GM18951 (cell line): ENCODE data around the gene GGA1.

ENCODE experiments used
- POLR2A ChIP-seq: IDR thresholded peaks from 4 replicates; pipeline ENCODE4 v1.6.1; 2011; ENCODE audit warnings: mild to moderate bottlenecking; ENCODE audit not compliant: insufficient read length, insufficient read depth; ENCODE audit errors: extremely low read depth
- in situ Hi-C: fragments of 300-500 bp; cut with MboI; formaldehyde crosslinking; loops from one replicate; pipeline ENCODE4 v1.12.0; 2022; ENCODE audit warnings: low sequenced_read_pairs, mixed read lengths, inconsistent platforms; ENCODE audit not compliant: unreplicated experiment

Gene GGA1

DNA sequence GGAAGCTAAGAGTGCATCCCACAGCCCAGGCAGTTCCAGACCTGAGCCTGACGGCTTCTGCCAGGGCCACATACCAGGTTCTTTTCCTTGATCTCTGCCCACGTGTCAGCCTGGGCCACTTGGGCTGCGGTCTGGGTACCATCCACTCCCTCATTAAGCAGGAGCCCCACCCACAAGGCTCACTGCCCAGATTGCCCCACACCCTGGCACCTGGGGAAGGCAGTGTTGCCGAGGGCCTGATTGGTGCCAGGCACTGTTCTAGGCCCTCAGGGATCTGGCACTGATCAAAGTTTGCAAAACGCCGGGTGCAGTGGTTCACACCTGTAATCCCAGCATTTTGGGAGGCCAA, 15.4 kb downstream of the GGA1 start:
- in situ Hi-C loops = no loop called here
- no peak for TF ChIP-seq POLR2A

DNA sequence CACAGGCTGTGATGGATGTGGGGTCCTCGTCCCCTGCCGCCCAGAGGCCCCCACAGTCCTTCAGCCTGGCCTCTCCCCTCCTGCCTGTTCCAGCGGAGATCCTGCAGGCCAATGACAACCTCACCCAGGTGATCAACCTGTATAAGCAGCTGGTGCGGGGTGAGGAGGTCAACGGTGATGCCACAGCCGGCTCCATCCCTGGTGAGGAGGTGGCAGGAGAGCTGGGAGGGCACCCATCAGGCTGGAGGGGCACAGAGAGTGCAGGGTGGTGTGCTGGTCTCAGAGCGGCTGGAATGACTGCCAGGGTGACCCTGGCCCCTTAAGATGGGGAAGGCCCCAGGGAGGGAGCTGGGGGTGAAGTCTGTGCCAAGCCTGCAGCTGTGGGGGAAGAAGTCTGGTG, 16.2 kb downstream of the GGA1 start:
- in situ Hi-C loops = no loop called here
- TF ChIP-seq POLR2A = no peak

GRCh38 chr22:37625737-37626136, 17.1 kb downstream of the GGA1 start:
- no peak for TF ChIP-seq POLR2A
- in situ Hi-C loops = no loop called here

DNA sequence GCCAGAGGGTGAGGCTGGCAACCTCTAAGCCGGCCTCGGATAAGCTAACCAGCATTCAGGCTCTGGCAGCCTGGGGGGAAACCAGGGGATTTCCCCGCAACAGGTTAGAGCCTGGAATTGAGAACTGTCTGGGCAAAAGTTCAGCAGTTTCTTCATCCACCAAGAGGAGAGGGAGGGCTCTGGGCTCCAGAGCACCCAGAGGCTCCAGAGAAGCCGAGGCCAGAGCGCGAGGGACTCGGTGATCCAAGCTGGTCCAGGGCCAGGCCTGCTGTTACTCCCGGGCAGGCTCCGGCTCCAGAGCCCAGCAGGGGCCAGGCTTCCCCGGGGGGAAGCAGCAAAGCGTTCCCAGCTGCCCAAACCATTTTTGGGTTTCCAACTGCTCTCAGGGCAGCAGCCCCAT, 17.5 kb downstream of the GGA1 start:
- in situ Hi-C loops = no loop called here
- TF ChIP-seq POLR2A = no peak

DNA sequence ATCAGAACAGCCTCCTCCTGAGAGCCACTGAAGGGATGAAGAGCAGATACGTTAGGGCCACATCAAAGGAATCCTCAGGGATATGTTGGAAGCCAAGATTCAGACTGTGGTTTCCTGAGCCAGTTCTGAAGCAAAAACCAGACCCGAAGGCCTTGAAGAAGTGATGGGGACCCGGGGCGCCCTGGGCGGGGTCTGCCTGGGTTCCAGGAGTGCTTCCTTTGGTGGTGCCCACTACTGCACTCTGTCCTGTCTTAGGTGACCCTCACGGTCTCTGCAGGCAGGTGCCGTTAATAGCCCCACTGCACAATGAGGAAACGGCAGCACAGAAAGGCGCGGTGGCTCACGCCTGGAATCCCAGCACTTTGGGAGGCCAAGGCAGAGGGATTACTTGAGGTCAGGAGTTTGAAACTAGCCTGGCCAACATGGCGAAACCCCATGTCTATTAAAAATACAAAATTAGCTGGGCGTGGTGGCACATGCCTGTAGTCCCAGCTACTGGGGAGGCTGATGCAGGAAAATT, 18.0 kb downstream of the GGA1 start:
- in situ Hi-C loops = no loop called here

GRCh38 chr22:37627121-37627520, 18.5 kb downstream of the GGA1 start:
- no peak for TF ChIP-seq POLR2A
- in situ Hi-C loops = no loop called here

More for the DNA sequence above, 18.0 kb downstream of the GGA1 start:
- TF ChIP-seq POLR2A = no peak

- in situ Hi-C loops = no loop called here
Measured at GRCh38 chr22:37627545-37627944, 18.9 kb downstream of the GGA1 start.

GRCh38 chr22:37628830-37629229, 20.2 kb downstream of the GGA1 start:
- in situ Hi-C loops = no loop called here
- TF ChIP-seq POLR2A = no peak

More at GRCh38 chr22:37627545-37627944, 18.9 kb downstream of the GGA1 start:
- no peak for TF ChIP-seq POLR2A

- TF ChIP-seq POLR2A = no peak
- in situ Hi-C loops = no loop called here
Measured at GRCh38 chr22:37629928-37630327, 21.3 kb downstream of the GGA1 start.

GRCh38 chr22:37630839-37631435, 22.3 kb downstream of the GGA1 start:
- no peak for TF ChIP-seq POLR2A
- in situ Hi-C loops = no loop called here

DNA sequence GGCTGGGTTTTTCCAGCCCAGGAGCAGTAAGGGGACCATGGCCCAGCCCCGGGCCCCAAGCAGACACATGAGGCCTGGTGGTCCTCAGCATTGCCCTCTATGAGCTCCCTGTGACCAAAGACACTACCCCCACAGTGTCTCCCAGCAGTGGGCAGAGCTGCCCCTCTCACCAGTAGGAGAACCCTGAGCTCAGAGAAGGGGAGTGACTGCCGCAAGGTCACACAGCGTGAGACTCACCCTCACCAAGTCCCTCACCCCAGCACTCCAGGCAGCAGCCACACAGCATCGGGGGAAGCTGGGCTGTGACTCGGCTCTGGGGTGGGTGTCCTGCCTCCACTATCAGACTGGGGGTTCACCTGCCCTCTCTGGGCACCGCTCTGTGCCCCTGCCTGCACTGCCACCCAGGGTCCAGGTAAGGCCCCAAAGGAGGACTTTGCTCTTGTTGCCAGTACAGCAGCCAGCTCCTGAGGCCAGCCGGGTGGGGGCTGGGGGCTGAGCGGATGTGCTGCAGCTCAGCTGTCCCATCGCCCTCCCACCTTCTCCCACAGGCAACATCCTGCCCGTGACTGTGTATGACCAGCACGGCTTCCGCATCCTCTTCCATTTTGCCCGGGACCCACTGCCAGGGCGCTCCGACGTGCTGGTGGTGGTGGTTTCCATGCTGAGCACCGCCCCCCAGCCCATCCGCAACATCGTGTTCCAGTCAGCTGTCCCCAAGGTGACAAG, 23.0 kb downstream of the GGA1 start:
- TF ChIP-seq POLR2A = peak; percentile 14
- in situ Hi-C loops = no loop called here

DNA sequence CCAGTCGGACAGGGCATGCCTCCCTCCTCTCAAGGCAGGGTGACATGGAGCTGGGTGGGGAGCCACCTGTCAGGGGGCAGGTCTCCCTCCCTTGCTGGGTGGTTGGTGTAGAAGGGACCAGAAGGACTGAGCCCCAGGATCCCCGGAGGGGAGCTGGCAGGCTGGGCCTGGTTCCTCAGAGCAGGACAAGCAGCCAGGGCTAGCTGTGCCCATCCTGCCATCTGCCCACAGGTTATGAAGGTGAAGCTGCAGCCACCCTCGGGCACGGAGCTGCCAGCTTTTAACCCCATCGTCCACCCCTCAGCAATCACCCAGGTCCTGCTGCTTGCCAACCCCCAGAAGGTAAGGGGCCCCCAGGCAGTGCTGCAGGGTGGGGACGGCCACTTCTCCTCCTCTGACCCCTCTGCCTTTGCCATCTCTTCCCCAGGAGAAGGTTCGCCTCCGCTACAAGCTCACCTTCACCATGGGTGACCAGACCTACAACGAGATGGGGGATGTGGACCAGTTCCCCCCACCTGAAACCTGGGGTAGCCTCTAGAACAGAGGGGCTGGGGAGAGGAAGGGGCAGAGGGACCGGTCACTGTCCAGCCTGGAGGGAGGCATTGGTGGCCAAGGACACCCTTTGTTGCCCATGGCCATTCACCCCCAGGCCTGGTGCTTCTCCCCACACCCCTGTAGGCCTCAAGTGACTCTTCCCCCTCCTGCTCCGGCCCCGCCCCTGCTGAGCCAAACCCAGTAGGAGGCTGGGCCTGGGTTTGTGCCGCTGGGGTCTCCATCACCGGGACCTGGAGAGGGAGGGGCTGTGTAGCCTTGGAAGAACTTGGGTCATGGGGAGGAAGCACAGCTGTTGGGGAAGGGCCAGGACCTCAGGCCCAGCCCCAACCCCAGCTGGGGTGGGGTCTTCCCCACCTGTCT, 23.8 kb downstream of the GGA1 start:
- peak; percentile 8 for TF ChIP-seq POLR2A
- in situ Hi-C loops = no loop called here

GRCh38 chr22:37633089-37633624, 24.5 kb downstream of the GGA1 start:
- no peak for TF ChIP-seq POLR2A
- in situ Hi-C loops = no loop called here

DNA sequence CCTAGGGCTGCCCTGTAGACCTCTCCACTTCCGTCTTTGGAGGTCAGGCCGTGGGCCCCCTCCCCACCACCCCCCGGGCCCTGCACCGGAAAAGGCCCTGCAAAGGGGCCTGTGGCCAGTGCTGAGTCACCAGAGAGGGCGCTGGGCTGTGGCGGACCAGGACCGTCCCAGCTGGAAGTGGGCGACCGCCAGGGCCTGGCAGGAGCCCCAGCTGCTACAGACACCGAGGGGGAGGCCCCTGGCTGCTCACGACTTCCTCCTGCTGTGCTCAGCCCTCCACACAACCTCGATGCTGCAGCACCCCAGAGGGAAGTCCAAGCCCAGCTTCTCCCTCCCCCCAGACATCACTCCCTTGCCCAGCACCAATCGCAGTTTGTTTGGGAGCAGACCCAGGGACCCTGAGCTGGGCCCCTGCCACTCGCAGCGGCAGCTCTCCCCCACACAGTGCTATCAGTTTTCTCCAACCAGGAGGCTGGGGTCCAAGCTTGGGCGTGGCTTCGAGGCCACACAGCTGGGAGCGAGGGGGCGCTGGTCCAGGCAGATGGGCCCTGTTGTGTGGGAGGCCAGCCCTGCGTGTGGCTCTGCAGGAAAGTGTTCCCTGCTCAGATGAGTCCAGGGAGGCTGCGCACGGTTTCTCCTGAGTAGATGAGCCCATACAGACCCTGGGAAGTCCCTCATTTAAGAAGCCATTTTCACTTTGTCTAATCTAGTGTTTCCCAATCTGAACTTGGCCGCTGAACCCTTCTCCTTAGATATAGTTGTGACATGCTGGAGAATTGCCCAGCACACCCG, 25.2 kb downstream of the GGA1 start:
- peak; percentile 36 for TF ChIP-seq POLR2A
- in situ Hi-C loops = no loop called here
